ENCODE data around the gene GPR32. TPM values are rescaled to one million over a fixed set of nuclear protein-coding genes. Genes with fewer than 3 reads are reported as not detected.

GPR32 gene
- total RNA-seq, 2 donors from 2014 or later, result not detected

DNA sequence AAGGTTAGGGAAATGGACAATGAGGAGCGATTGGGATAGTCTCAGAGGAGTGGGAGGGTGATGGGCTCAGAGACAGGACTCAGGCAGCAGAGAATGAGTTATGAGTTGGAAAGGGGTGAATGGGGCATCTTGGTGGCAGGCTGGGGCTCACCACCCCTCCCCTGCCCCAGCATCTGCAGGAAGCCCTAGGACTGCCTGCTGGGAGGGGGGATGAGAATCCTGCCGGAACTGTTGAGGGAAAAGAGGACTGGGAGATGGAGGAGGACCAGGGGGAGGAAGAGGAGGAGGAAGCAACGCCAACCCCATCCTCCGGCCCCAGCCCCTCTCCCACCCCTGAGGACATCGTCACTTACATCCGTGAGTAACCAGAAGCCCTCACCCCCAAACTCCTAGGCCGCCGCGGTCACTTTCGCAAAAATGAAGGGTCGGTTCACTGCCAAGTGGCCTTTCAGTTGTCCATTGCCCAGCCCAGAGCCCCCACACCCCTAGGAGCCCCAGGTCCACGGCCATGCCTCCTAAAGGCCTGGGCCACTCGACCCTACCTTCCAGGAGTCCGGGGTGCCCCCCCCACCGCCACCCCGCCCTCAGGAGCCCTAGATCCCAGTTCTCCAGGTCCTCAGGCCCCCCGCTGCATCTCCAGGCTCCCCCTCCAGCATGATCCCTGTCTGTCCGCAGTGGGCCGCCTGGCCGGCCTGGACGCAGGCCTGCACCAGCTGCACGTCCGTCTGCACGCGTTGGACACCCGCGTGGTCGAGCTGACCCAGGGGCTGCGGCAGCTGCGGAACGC is 46.3 kb upstream of the GPR32 start:
- no peak for DNase-seq (ENCODE audit: low spot score)
- no peak for ATAC-seq (ENCODE audit: insufficient number of reproducible peaks, low FRiP score, low read depth)
- Histone ChIP-seq H3K36me3 (no peaks in the 10 kb centered on the region), H3K4me3 (peak overlapping the region; percentile 65), H3K27ac (no peak overlapping the region), H3K27me3 (replicated peaks; ENCODE audit: insufficient read depth) (no peaks in the 10 kb centered on the region), H3K9me3 (no peaks in the 10 kb centered on the region), H3K4me1 (ENCODE audit: control insufficient read depth in 1 of 2, low read depth in 2 of 2) (peaks cover 4 to 20% of the 10 kb centered on the region in 2 donors)
- TF ChIP-seq, protein P1, sequence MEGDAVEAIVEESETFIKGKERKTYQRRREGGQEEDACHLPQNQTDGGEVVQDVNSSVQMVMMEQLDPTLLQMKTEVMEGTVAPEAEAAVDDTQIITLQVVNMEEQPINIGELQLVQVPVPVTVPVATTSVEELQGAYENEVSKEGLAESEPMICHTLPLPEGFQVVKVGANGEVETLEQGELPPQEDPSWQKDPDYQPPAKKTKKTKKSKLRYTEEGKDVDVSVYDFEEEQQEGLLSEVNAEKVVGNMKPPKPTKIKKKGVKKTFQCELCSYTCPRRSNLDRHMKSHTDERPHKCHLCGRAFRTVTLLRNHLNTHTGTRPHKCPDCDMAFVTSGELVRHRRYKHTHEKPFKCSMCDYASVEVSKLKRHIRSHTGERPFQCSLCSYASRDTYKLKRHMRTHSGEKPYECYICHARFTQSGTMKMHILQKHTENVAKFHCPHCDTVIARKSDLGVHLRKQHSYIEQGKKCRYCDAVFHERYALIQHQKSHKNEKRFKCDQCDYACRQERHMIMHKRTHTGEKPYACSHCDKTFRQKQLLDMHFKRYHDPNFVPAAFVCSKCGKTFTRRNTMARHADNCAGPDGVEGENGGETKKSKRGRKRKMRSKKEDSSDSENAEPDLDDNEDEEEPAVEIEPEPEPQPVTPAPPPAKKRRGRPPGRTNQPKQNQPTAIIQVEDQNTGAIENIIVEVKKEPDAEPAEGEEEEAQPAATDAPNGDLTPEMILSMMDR (IDR thresholded peaks at IDR 0.05), result no peak

DNA sequence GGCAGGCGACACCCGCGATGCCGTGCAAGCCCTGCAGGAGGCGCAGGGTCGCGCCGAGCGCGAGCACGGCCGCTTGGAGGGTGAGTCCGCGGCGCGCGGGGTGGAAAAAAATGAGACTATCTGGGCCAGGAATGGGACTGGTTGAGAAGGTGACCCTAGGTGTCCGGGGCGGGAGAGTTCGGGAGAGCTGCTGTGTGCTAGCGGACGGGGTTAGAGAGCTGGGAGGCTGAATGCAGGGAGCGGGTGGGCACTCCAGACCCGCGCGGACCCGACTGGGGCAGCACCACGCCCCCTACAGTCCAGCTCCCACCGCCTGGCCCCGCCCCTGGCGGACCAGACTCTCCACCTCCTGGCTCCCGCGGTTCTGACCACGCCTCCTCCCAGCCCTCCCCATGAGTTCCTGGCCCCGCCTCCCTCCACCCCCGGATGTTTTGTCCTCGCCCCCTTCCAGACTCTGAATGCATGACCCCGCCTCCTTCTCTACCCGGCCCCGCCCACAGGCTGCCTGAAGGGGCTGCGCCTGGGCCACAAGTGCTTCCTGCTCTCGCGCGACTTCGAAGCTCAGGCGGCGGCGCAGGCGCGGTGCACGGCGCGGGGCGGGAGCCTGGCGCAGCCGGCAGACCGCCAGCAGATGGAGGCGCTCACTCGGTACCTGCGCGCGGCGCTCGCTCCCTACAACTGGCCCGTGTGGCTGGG is 45.6 kb upstream of the GPR32 start:
- Histone ChIP-seq H3K4me1 (ENCODE audit: control insufficient read depth in 1 of 2, low read depth in 2 of 2) (peaks cover 2 to 20% of the 10 kb centered on the region in 2 donors), H3K27ac (peak overlapping the region in 1 of 2 donors; percentile 0), H3K4me3 (peak overlapping the region; percentile 65), H3K36me3 (no peaks in the 10 kb centered on the region), H3K9me3 (no peaks in the 10 kb centered on the region), H3K27me3 (replicated peaks; ENCODE audit: insufficient read depth) (no peaks in the 10 kb centered on the region)
- TF ChIP-seq, protein P1 (IDR thresholded peaks at IDR 0.05), result peak; percentile 51
- ATAC-seq (ENCODE audit: insufficient number of reproducible peaks, low FRiP score, low read depth) (peak; percentile 78), DNase-seq (ENCODE audit: low spot score) (peak; percentile 82)

DNA sequence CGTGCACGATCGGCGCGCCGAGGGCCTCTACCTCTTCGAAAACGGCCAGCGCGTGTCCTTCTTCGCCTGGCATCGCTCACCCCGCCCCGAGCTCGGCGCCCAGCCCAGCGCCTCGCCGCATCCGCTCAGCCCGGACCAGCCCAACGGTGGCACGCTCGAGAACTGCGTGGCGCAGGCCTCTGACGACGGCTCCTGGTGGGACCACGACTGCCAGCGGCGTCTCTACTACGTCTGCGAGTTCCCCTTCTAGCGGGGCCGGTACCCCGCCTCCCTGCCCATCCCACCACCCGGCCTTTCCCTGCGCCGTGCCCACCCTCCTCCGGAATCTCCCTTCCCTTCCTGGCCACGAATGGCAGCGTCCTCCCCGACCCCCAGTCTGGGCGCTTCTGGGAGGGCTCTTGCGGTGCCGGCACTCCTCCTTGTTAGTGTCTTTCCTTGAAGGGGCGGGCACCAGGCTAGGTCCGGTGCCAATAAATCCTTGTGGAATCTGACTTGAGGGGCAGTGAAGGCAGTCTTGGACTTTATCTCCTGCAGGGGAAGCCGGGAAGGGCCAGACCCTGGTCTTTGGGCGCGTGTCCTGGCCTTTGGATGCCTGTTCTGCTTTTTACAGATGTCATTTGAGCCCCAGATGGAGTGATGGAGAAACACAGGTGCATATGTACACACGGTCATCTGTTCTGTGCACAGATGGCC is 44.9 kb upstream of the GPR32 start:
- Histone ChIP-seq H3K9me3 (no peaks in the 10 kb centered on the region), H3K27ac (peak overlapping the region in 1 of 2 donors; percentile 0), H3K4me1 (ENCODE audit: control insufficient read depth in 1 of 2, low read depth in 2 of 2) (peaks cover 2 to 20% of the 10 kb centered on the region in 2 donors), H3K27me3 (replicated peaks; ENCODE audit: insufficient read depth) (no peaks in the 10 kb centered on the region), H3K36me3 (no peaks in the 10 kb centered on the region), H3K4me3 (peak overlapping the region; percentile 65)
- DNase-seq (ENCODE audit: low spot score) (no peak), ATAC-seq (ENCODE audit: insufficient number of reproducible peaks, low FRiP score, low read depth) (no peak)
- TF ChIP-seq, protein P1 (IDR thresholded peaks at IDR 0.05), result no peak

DNA sequence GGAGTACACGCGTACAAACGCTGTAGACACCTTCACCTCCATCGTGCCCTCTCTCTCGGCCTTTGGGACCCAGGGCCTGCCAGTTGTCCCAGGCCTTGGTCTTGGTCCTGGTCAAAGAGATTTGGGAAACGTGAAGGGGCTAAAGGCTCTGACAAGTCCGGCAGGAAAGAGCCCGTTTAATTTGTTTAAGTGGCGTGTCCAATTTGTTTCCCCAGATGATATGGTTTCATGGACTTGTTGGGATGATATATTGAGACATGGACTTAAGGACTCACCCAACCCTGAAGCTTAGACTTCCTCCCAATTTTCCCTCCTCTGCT is 44.4 kb upstream of the GPR32 start:
- H3K27me3 ChIP-seq (replicated peaks; ENCODE audit: insufficient read depth), result no peaks in the 10 kb centered on the region
- ATAC-seq (ENCODE audit: insufficient number of reproducible peaks, low FRiP score, low read depth), result no peak

More for the DNA sequence above, 44.4 kb upstream of the GPR32 start:
- no peak overlapping the region for H3K27ac ChIP-seq
- H3K9me3 ChIP-seq, result no peaks in the 10 kb centered on the region
- H3K4me1 ChIP-seq (ENCODE audit: control insufficient read depth in 1 of 2, low read depth in 2 of 2), result peaks cover 2 to 20% of the 10 kb centered on the region in 2 donors
- no peaks in the 10 kb centered on the region for H3K36me3 ChIP-seq
- DNase-seq (ENCODE audit: low spot score), result no peak
- TF ChIP-seq, protein P1 (IDR thresholded peaks at IDR 0.05), result no peak
- peak overlapping the region; percentile 65 for H3K4me3 ChIP-seq
